Activated CD8-positive, alpha-beta memory T cell treated with anti-CD3 and anti-CD28 coated beads, Interleukin-2, amount 50 U/mL, for 4 hours (primary cell): Measurements from ENCODE around the gene EMC8.
A peak's percentile ranks its signal among the peaks of the same experiment; 100 is the strongest.
"Not testable (repeated sequence)": the region's sequence is repeated elsewhere in the genome, so short reads cannot be mapped to it uniquely, and the experiment has no call there.

ENCODE experiments used
- DNase-seq: peaks from one replicate; pipeline ENCODE4 v3.0.0-alpha.2; 2020

The EMC8 gene

GRCh38 chr16:85799497-85800320 is at the start of gene EMC8, which contains the start of gene COX4I1:
Gene EMC8, minus strand, starts transcription at chr16:85799544. Its CDS starts 249 bp downstream, at chr16:85799295.
Gene COX4I1, plus strand, starts transcription at chr16:85799695. Its CDS starts 1,511 bp downstream, at chr16:85801206.
- DNase-seq, result peak; percentile 92

- no peak for DNase-seq
These were observed 49.6 kb upstream of the EMC8 start for GRCh38 chr16:85848986-85849385.

GRCh38 chr16:85847681-85848601 is 48.6 kb upstream of the EMC8 start:
- DNase-seq, result no peak

- no peak for DNase-seq
These were observed 47.7 kb upstream of the EMC8 start for GRCh38 chr16:85847036-85847435.

- no peak for DNase-seq
These were observed 47.1 kb upstream of the EMC8 start for GRCh38 chr16:85846461-85846860.

GRCh38 chr16:85845266-85845665 is 45.9 kb upstream of the EMC8 start:
- DNase-seq, result no peak

GRCh38 chr16:85844786-85845185 is 45.4 kb upstream of the EMC8 start:
- DNase-seq, result no peak

GRCh38 chr16:85844169-85844481 is 44.8 kb upstream of the EMC8 start:
- DNase-seq, result no peak

GRCh38 chr16:85843471-85844168 is 44.3 kb upstream of the EMC8 start:
- no peak for DNase-seq

GRCh38 chr16:85842848-85843247 is 43.5 kb upstream of the EMC8 start:
- no peak for DNase-seq

GRCh38 chr16:85842435-85842834 is 43.1 kb upstream of the EMC8 start:
- DNase-seq, result no peak

- DNase-seq, result no peak
These were observed 41.5 kb upstream of the EMC8 start for GRCh38 chr16:85840801-85841200.

- DNase-seq, result no peak
These were observed 41.1 kb upstream of the EMC8 start for GRCh38 chr16:85840395-85840794.

GRCh38 chr16:85839681-85840240 is 40.4 kb upstream of the EMC8 start:
- DNase-seq, result no peak

- no peak for DNase-seq
These were observed 39.7 kb upstream of the EMC8 start for GRCh38 chr16:85838876-85839585.

GRCh38 chr16:85838381-85838780 is 39.0 kb upstream of the EMC8 start:
- DNase-seq, result no peak

- DNase-seq, result not testable (repeated sequence)
These were observed 38.3 kb upstream of the EMC8 start for GRCh38 chr16:85837654-85838053.

- no peak for DNase-seq
These were observed 37.6 kb upstream of the EMC8 start for GRCh38 chr16:85836706-85837582.

- no peak for DNase-seq
These were observed 36.8 kb upstream of the EMC8 start for GRCh38 chr16:85835956-85836705.

GRCh38 chr16:85835227-85835751 is 35.9 kb upstream of the EMC8 start:
- DNase-seq, result no peak
